H9 (cell line): ENCODE measurements around the gene FARP2. TPM values are rescaled to one million over a fixed set of nuclear protein-coding genes. Genes with fewer than 3 reads are reported as not detected.

Experiments
- DNase-seq: peaks from one replicate; pipeline ENCODE4 v3.0.0-alpha.2; 2017
- H2AFZ ChIP-seq: one replicate; pipeline ENCODE4 v1.6.1; 2013; ENCODE audit warnings: mild to moderate bottlenecking, low read length, control low read depth, moderate library complexity
- H2AK5ac ChIP-seq: 2 replicates; pipeline ENCODE4 v1.6.1; 2013; ENCODE audit warnings: low read length, control low read depth, mixed read lengths; ENCODE audit not compliant: insufficient read length
- H2BK120ac ChIP-seq: one replicate; pipeline ENCODE4 v1.6.1; 2013; ENCODE audit warnings: low read depth, mild to moderate bottlenecking, low read length, control low read depth, inconsistent platforms; ENCODE audit not compliant: poor library complexity, severe bottlenecking
- H2BK12ac ChIP-seq: 2 replicates; pipeline ENCODE4 v1.6.1; 2013; ENCODE audit warnings: low read length, control low read depth, mixed read lengths, low read depth; ENCODE audit not compliant: insufficient read length
- H2BK15ac ChIP-seq: 2 replicates; pipeline ENCODE4 v1.6.1; 2013; ENCODE audit warnings: low read depth, low read length, control low read depth
- H2BK20ac ChIP-seq: one replicate; pipeline ENCODE4 v1.6.1; 2013; ENCODE audit warnings: low read depth, mild to moderate bottlenecking, low read length, control low read depth, inconsistent platforms; ENCODE audit not compliant: poor library complexity, severe bottlenecking
- H2BK5ac ChIP-seq: 2 replicates; pipeline ENCODE4 v1.6.1; 2013; ENCODE audit warnings: low read length, control low read depth, mixed read lengths; ENCODE audit not compliant: insufficient read length
- H3K14ac ChIP-seq: 2 replicates; pipeline ENCODE4 v1.6.1; 2013; ENCODE audit warnings: low read length, control low read depth; ENCODE audit not compliant: insufficient read depth
- H3K18ac ChIP-seq: 2 replicates; pipeline ENCODE4 v1.6.1; 2013; ENCODE audit warnings: low read depth, mild to moderate bottlenecking, mixed read lengths, low read length, control low read depth; ENCODE audit not compliant: insufficient read length
- H3K23ac ChIP-seq: 2 replicates; pipeline ENCODE4 v1.6.1; 2013; ENCODE audit warnings: low read length, control low read depth, mixed read lengths, low read depth; ENCODE audit not compliant: insufficient read length
- H3K23me2 ChIP-seq: 2 replicates; pipeline ENCODE4 v1.6.1; 2013; ENCODE audit warnings: low read depth, mild to moderate bottlenecking, mixed read lengths, low read length, control low read depth; ENCODE audit not compliant: insufficient read length, poor library complexity, severe bottlenecking
- H3K27ac ChIP-seq: 2 replicates; pipeline ENCODE4 v1.5.1; 2013; ENCODE audit warnings: low read length, control low read depth, mixed read lengths, low read depth; ENCODE audit not compliant: insufficient read length
- H3K27me3 ChIP-seq: 2 replicates; pipeline ENCODE4 v1.6.1; 2013; ENCODE audit warnings: low read length, control low read depth, inconsistent platforms; ENCODE audit not compliant: insufficient read depth
- H3K4ac ChIP-seq: 2 replicates; pipeline ENCODE4 v1.6.1; 2013; ENCODE audit warnings: low read depth, mild to moderate bottlenecking, control low read depth, inconsistent platforms, low read length, moderate library complexity
- H3K4me1 ChIP-seq: 2 replicates; pipeline ENCODE4 v1.6.1; 2013; ENCODE audit warnings: low read length, control low read depth, inconsistent platforms; ENCODE audit not compliant: insufficient read depth
- H3K4me2 ChIP-seq: 2 replicates; pipeline ENCODE4 v1.6.1; 2013; ENCODE audit warnings: low read length, control low read depth, mixed read lengths; ENCODE audit not compliant: insufficient read length, insufficient read depth
- H3K56ac ChIP-seq: 2 replicates; pipeline ENCODE4 v1.6.1; 2013; ENCODE audit warnings: low read depth, mild to moderate bottlenecking, mixed read lengths, low read length, control low read depth; ENCODE audit not compliant: insufficient read length
- H3K79me1 ChIP-seq: 2 replicates; pipeline ENCODE4 v1.6.1; 2013; ENCODE audit warnings: low read depth, mild to moderate bottlenecking, moderate library complexity, low read length, control low read depth, inconsistent platforms; ENCODE audit not compliant: insufficient read depth, poor library complexity, severe bottlenecking
- H3K79me2 ChIP-seq: 2 replicates; pipeline ENCODE4 v1.6.1; 2013; ENCODE audit warnings: low read length, control low read depth, inconsistent platforms; ENCODE audit not compliant: insufficient read depth
- H3K9ac ChIP-seq: 2 replicates; pipeline ENCODE4 v1.6.1; 2013; ENCODE audit warnings: low read length, control low read depth, mixed read lengths; ENCODE audit not compliant: insufficient read length; ENCODE audit errors: extremely low read depth
- H3K9me3 ChIP-seq: one replicate; pipeline ENCODE4 v1.6.1; 2013; ENCODE audit warnings: low read depth, low read length, inconsistent platforms; ENCODE audit not compliant: control insufficient read depth
- H3T11ph ChIP-seq: one replicate; pipeline ENCODE4 v1.6.1; 2013; ENCODE audit warnings: mild to moderate bottlenecking, low read length, control low read depth, inconsistent platforms
- H4K20me1 ChIP-seq: one replicate; pipeline ENCODE4 v1.6.1; 2013; ENCODE audit not compliant: control insufficient read depth, insufficient read length, insufficient read depth
- H4K5ac ChIP-seq: 2 replicates; pipeline ENCODE4 v1.6.1; 2013; ENCODE audit warnings: low read depth, mild to moderate bottlenecking, mixed read lengths, low read length, control low read depth; ENCODE audit not compliant: insufficient read length
- H4K8ac ChIP-seq: replicated peaks from 2 replicates; pipeline ENCODE4 v1.6.1; 2013; ENCODE audit warnings: low read length, control low read depth, mixed read lengths, low read depth; ENCODE audit not compliant: insufficient read length
- H4K91ac ChIP-seq: 2 replicates; pipeline ENCODE4 v1.6.1; 2013; ENCODE audit warnings: low read depth, mild to moderate bottlenecking, moderate library complexity, mixed read lengths, low read length, control low read depth; ENCODE audit not compliant: insufficient read length
- H3K27ac Mint-ChIP-seq, 3 experiments: 2 replicates in 2 of 3; 3 replicates in 1 of 3; pipeline ENCODE4 v1.8.0; 2020 to 2021; ENCODE audit warnings: mixed read lengths in 3 of 3, mild to moderate bottlenecking in 1 of 3, moderate library complexity in 1 of 3
- H3K27me3 Mint-ChIP-seq: 2 replicates; pipeline ENCODE4 v1.8.0; 2021; ENCODE audit warnings: low read depth, mild to moderate bottlenecking, moderate library complexity, mixed read lengths
- H3K36me3 Mint-ChIP-seq, 3 experiments: 2 replicates in 2 of 3; 3 replicates in 1 of 3; pipeline ENCODE4 v1.8.0; 2020 to 2021; ENCODE audit warnings: low read depth in 3 of 3, mixed read lengths in 3 of 3; ENCODE audit not compliant: insufficient read depth in 1 of 3
- H3K4me1 Mint-ChIP-seq, 2 experiments: 2 replicates each; pipeline ENCODE4 v1.8.0; 2020; ENCODE audit warnings: mixed read lengths in 2 of 2
- H3K4me3 Mint-ChIP-seq, 2 experiments: 2 replicates in 1 of 2; 3 replicates in 1 of 2; pipeline ENCODE4 v1.8.0; 2020 to 2021; ENCODE audit warnings: mild to moderate bottlenecking in 2 of 2, mixed read lengths in 2 of 2, moderate library complexity in 1 of 2
- H3K9me3 Mint-ChIP-seq, 2 experiments: 2 replicates in 1 of 2; 3 replicates in 1 of 2; pipeline ENCODE4 v1.8.0; 2020; ENCODE audit warnings: mild to moderate bottlenecking in 2 of 2, mixed read lengths in 2 of 2, moderate library complexity in 1 of 2
- WGBS: extraction: QIAGEN DNeasy Blood & Tissue Kit; methylation state at CpG from one replicate; pipeline ENCODE4 v1.1.7; 2013; ENCODE audit warnings: missing lambda C conversion rate, low lambda C conversion rate, mixed read lengths; ENCODE audit not compliant: insufficient read length; ENCODE audit errors: extremely low coverage; 5-methylcytosine and 5-hydroxymethylcytosine counted together
- total RNA-seq: library from RNA; stranded (reverse); gene quantifications from 2 replicates; pipeline ENCODE4 v1.2.1, GENCODE V29; 2021
- TF ChIP-seq, protein P1 (sequence below): fragments of 200-600 bp; sonication (generic); conservative IDR thresholded peaks from 3 replicates; pipeline ENCODE4 v1.8.0; 2021; ENCODE audit warnings: antibody characterized with exemption, mild to moderate bottlenecking

Gene FARP2
- total RNA-seq, 1 experiment from 2014 or later, result 33.9 TPM

DNA sequence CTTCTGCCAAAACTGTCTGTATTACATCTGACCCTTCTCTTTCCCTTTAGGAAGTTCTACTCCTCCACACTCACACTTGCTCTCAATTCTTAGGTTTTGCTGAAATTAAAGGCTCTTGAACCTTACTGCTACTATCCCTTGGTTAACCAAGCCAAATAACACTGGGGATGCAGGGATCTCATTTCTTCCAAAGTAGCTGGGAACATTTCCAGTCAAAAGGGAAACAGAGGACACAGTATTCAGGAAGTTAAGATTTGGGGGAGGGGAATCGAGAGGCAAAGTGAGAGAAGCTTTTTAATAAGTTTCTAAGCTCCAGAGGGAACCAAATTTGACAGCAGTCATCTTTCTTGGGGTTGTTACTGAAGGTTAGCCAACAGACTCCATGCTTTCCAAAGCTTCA, 34.2 kb upstream of the FARP2 start:
- H3T11ph ChIP-seq, result no peak overlapping the region
- H3K23ac ChIP-seq, result no peak overlapping the region
- no peak overlapping the region for H3K14ac ChIP-seq
- no peak overlapping the region for H2AFZ ChIP-seq
- H3K4me1 ChIP-seq, result peaks cover 3% of the 10 kb centered on the region
- no peak overlapping the region for H2AK5ac ChIP-seq
- peaks cover 67% of the 10 kb centered on the region for H3K79me2 ChIP-seq
- no peak overlapping the region for H2BK5ac ChIP-seq
- H3K23me2 ChIP-seq, result peaks cover 5% of the 10 kb centered on the region
- no peak overlapping the region for H2BK120ac ChIP-seq
- no peak overlapping the region for H2BK12ac ChIP-seq
- no peak overlapping the region for H3K4ac ChIP-seq
- H4K5ac ChIP-seq, result no peak overlapping the region
- TF ChIP-seq, protein P1, sequence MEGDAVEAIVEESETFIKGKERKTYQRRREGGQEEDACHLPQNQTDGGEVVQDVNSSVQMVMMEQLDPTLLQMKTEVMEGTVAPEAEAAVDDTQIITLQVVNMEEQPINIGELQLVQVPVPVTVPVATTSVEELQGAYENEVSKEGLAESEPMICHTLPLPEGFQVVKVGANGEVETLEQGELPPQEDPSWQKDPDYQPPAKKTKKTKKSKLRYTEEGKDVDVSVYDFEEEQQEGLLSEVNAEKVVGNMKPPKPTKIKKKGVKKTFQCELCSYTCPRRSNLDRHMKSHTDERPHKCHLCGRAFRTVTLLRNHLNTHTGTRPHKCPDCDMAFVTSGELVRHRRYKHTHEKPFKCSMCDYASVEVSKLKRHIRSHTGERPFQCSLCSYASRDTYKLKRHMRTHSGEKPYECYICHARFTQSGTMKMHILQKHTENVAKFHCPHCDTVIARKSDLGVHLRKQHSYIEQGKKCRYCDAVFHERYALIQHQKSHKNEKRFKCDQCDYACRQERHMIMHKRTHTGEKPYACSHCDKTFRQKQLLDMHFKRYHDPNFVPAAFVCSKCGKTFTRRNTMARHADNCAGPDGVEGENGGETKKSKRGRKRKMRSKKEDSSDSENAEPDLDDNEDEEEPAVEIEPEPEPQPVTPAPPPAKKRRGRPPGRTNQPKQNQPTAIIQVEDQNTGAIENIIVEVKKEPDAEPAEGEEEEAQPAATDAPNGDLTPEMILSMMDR, result no peak
- no peak overlapping the region for H2BK20ac ChIP-seq
- peaks cover 7% of the 10 kb centered on the region for H3K79me1 ChIP-seq
- no peak overlapping the region for H4K8ac ChIP-seq
- no CpG with 5 or more reads among the region's 1 CpG for WGBS
- H3K4me3 Mint-ChIP-seq, result no peak overlapping the region; a peak in 1 of 5 replicates
- no peak overlapping the region for H3K27ac ChIP-seq
- no peak overlapping the region for H3K9ac ChIP-seq
- H4K20me1 ChIP-seq, result no peaks in the 10 kb centered on the region
- no peak for DNase-seq
- no peaks in the 10 kb centered on the region for H3K27me3 Mint-ChIP-seq
- H3K27ac Mint-ChIP-seq, result peak overlapping the region; percentile 0 to 86 (median 73); a peak in 3 of 7 replicates
- H4K91ac ChIP-seq, result no peak overlapping the region
- peaks cover 60 to 63% of the 10 kb centered on the region in 2 experiments for H3K4me1 Mint-ChIP-seq
- no peaks in the 10 kb centered on the region for H3K27me3 ChIP-seq
- H3K18ac ChIP-seq, result no peak overlapping the region
- no peak overlapping the region for H3K56ac ChIP-seq
- H3K4me2 ChIP-seq, result no peak overlapping the region
- H3K9me3 ChIP-seq, result no peaks in the 10 kb centered on the region
- no peak overlapping the region for H2BK15ac ChIP-seq
- peaks cover 7 to 43% (median 38%) of the 10 kb centered on the region in 3 experiments; a peak in 6 of 7 replicates for H3K36me3 Mint-ChIP-seq
- H3K9me3 Mint-ChIP-seq, result no peaks in the 10 kb centered on the region
